Cardiac atrium fibroblast (primary cell): ENCODE measurements around the gene DUSP15. TPM values are rescaled to one million over a fixed set of nuclear protein-coding genes. Genes with fewer than 3 reads are reported as not detected.

Experiments
- total RNA-seq: library from RNA; depleted of rRNA; stranded (reverse); fragments of >200 nt; gene quantifications from 2 replicates; pipeline ENCODE4 v1.2.3, GENCODE V29; 2015

Gene DUSP15, protein sequence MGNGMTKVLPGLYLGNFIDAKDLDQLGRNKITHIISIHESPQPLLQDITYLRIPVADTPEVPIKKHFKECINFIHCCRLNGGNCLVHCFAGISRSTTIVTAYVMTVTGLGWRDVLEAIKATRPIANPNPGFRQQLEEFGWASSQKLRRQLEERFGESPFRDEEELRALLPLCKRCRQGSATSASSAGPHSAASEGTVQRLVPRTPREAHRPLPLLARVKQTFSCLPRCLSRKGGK
- 0.49 TPM in 1 of 2 replicates, not detected in the other for total RNA-seq

DNA sequence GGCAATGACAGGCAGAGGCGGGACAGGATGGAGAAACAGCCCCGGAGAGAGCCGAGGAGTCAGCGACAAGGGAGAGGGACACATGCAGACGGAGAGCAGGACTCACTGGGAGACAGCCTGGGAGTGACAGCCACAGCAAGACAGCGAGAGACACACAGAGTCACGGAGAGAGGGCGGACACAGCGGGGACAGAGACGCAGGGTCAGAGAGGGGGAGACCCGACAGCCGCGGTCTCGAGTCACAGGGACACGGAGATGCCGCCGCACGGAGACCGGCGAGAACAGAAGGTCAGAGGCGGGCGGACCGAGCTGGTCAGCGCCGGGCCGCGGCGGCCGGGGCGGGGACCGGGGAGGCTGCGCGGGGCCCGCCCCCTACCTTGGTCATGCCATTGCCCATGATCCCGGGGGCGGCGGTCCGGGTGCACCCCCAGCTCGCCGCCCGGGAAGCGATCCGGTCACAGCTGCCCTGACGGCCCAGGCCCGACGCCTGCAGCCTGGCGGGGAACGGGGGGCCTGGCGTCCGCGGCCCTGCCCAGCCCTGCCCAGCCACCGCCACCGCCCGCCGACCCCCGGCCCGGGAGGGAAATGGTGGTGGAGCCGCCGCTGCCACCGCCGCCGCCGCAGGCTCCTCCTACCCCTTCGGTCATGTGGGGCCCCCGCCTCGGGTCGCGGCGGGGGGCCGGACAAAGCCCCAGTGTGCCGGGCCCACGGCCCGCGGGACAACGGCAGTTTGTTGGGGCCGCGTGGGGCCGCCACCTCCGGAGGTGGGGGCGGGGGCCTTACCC, at the start of gene DUSP15, which contains the start of gene TTLL9:
DUSP15 (minus strand) TSS at position 586 of the 784 bp plus-strand sequence; CDS start at position 396, 190 bp downstream.
TTLL9 (plus strand) TSS at position 693 of the 784 bp plus-strand sequence. CDS start 493 bp downstream, outside the sequence.

DNA sequence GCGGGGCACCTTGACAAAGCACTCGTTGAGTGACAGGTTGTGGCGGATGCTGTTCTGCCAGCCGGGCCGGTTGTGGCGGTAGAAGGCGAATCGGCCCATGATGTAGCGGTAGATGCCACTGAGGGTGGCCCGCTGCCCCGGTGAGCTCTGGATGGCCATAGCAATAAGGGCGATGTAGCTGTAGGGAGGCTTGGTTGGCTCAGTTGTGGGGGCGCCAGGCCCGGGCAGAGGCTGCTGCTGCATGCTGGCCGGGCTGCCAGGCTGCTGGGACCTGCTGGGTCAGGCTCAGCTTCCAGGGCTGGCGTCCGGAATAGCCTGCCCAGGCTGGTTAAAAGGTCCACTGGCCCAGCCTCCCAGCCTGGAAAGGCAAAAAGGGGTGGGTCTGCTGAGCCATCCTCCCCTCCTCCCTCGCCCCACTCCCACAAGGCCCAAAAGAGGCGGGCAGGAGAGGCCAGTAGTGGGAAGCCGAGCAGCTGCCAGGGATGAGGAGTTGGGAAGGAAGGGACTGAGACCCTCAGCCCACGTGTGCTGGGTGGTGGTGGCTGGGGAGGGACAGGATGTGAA, 24.9 kb downstream of the DUSP15 start, which contains the start of gene FOXS1:
FOXS1 (minus strand) TSS at position 305 of the 564 bp plus-strand sequence; CDS start at position 243, 62 bp downstream.

DNA sequence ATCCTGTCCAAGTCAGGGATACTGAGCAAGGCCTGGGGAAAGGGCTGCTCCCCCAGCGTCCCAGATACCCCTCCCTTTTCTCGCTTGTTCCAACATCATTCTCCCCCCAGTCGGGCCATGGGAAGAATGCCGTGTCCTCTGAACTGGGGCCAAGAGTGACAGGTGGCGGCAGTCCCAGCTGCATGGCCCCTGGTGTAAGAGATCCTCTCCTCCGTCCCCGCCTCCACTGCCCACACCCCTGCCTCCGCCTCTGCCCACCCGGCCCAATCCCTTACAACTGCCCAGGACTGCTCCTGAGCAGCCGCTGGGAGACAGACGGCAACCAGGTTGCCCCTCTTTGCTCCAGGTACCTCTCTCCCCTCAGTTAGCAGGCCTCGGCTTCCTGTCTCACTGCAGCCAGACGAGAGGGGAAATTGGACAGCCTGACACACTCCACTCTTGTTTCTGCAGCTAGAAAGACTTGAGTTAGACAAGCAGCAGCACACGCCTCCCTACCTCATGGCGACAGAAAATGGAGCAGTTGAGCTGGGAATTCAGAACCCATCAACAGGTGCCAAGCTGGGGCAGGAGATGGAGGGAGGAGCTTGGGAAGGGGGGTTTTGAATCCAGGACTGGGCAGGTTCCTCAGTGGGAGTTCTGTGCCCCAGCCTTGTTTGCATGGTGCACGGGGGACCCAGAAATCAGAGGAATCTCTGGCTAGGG, 51.1 kb downstream of the DUSP15 start, which contains the start of gene MYLK2:
MYLK2 (plus strand) TSS at position 274 of the 702 bp plus-strand sequence; CDS start at position 499, 225 bp downstream.

Other genes with a start within 250 kb of the DUSP15 start
- gene COX4I2, start 232.6 kb downstream of the DUSP15 start, total RNA-seq, result not detected in 2 replicates
- 127 and 128 TPM in 2 replicates for gene BCL2L1, start 147.7 kb downstream of the DUSP15 start, total RNA-seq
- 20.9 and 26.4 TPM in 2 replicates for gene TPX2, start 131.2 kb downstream of the DUSP15 start, total RNA-seq
- under 0.01 TPM in 1 of 2 replicates, not detected in the other for gene MYLK2, start 51.2 kb downstream of the DUSP15 start, total RNA-seq
- gene FOXS1, start 24.9 kb downstream of the DUSP15 start, total RNA-seq, result 1.5 TPM in 1 of 2 replicates, not detected in the other
- gene TTLL9, start 107 bp upstream of the DUSP15 start, total RNA-seq, result 0.18 TPM in 1 of 2 replicates, not detected in the other
- gene PDRG1, start 81.5 kb upstream of the DUSP15 start, total RNA-seq, result 8.4 and 11.0 TPM in 2 replicates
- gene XKR7, start 97.6 kb upstream of the DUSP15 start, total RNA-seq, result not detected in 2 replicates
- gene CCM2L, start 139.9 kb upstream of the DUSP15 start, total RNA-seq, result 0.65 and 1.8 TPM in 2 replicates
- not detected in 2 replicates for gene HCK, start 181.7 kb upstream of the DUSP15 start, total RNA-seq
- gene TM9SF4, start 239.2 kb upstream of the DUSP15 start, total RNA-seq, result 40.8 and 42.9 TPM in 2 replicates